Astrocyte of the spinal cord (primary cell): Measurements from ENCODE around the gene FHIT.

Experiments
- DNase-seq: peaks from one replicate; pipeline ENCODE4 v3.0.0; 2011; ENCODE audit warnings: low read depth, low spot score
- H3K4me3 ChIP-seq: 2 replicates; pipeline ENCODE4 v1.5.1; 2011; ENCODE audit warnings: low read depth, mild to moderate bottlenecking, low read length, moderate library complexity
- in situ Hi-C: cut with HindIII; loops from 2 replicates; pipeline ENCODE4 v1.10.0; 2017; ENCODE audit warnings: low sequenced_read_pairs
- TF ChIP-seq, protein P1 (sequence below): IDR thresholded peaks from 2 replicates; pipeline ENCODE4 v1.5.1; 2012; ENCODE audit warnings: low read depth, mild to moderate bottlenecking, low read length, inconsistent platforms

FHIT gene

DNA sequence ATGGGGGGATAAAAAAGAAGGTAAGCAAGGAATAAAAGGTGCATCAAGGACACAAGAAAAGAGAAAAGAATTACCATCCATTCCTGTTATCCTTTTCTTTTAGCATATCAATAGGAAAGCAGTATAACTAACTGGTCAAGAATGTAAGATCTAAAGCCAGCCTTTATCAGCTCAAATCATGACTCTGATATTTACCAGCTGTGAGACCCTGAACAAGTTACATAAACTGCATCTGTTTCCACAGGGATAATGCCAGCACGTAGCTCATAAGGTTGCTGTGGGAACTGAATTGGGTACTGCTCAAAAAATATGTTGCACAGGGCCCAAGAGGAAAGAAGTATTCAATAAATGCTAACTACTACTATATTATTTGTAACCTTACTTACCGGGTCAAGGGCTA is 1109.2 kb downstream of the FHIT start:
- DNase-seq: no peak
- in situ Hi-C loops: no loop called here
- TF ChIP-seq, protein P1, sequence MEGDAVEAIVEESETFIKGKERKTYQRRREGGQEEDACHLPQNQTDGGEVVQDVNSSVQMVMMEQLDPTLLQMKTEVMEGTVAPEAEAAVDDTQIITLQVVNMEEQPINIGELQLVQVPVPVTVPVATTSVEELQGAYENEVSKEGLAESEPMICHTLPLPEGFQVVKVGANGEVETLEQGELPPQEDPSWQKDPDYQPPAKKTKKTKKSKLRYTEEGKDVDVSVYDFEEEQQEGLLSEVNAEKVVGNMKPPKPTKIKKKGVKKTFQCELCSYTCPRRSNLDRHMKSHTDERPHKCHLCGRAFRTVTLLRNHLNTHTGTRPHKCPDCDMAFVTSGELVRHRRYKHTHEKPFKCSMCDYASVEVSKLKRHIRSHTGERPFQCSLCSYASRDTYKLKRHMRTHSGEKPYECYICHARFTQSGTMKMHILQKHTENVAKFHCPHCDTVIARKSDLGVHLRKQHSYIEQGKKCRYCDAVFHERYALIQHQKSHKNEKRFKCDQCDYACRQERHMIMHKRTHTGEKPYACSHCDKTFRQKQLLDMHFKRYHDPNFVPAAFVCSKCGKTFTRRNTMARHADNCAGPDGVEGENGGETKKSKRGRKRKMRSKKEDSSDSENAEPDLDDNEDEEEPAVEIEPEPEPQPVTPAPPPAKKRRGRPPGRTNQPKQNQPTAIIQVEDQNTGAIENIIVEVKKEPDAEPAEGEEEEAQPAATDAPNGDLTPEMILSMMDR: no peak
- no peak overlapping the region for H3K4me3 ChIP-seq

DNA sequence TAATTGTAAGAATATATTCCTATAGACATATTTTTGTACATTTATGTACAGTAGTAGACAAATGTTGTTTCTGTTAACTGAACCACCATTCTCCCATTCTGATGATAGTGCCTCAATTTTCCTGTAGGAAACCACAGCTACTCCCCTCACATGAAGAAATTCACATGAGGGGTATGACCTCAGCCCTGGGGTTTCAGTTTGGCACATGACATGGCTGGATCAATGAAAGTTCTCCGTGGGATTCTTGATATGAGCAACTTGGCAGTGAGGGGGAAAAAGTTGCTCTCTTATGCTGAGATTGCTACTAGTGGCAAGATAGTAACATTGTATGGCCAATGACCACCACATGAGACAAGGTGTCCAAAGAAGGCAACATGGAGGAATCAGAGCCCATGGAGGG is 1111.1 kb downstream of the FHIT start:
- in situ Hi-C loops: no loop called here
- no peak overlapping the region for H3K4me3 ChIP-seq
- TF ChIP-seq, protein P1: no peak
- no peak for DNase-seq

DNA sequence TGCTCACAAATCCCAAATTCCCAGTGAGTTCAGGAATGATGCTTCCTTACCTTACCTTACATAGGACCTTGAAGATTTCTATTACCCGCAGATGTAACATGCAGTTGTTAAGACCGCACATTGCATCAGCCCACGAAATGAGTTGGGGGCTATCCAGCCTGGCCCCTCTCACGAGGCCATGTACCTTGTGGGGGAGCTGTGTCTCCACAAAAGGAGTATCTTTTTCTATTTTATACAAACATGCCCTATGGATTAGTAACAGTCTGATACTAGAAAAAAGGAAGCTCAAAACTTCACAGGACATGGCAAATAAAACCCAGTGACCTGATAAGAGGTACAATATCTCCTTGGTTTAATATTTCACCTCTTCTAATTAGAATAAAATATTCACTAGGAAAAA is 1114.7 kb downstream of the FHIT start:
- no peak overlapping the region for H3K4me3 ChIP-seq
- no peak for DNase-seq
- TF ChIP-seq, protein P1: no peak
- in situ Hi-C loops: no loop called here

DNA sequence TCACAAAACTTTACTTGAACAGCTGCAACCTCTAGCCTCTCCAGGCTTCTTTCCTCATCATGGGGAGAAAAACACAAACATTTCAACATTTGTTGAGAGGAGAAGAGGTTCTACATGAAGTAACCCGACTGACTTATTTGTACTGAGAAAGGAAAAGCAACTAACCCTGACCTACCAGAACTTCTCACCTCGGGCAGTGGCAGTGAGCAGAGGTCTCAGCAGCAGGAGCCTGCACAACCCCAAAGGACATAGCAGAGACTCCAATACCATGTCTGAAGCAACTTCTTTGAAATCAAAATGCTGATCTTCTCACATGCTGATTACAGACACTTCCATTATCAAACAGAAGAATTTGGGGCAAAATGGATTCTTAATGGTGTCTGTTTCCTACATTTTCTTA is 1115.8 kb downstream of the FHIT start:
- TF ChIP-seq, protein P1: no peak

DNA sequence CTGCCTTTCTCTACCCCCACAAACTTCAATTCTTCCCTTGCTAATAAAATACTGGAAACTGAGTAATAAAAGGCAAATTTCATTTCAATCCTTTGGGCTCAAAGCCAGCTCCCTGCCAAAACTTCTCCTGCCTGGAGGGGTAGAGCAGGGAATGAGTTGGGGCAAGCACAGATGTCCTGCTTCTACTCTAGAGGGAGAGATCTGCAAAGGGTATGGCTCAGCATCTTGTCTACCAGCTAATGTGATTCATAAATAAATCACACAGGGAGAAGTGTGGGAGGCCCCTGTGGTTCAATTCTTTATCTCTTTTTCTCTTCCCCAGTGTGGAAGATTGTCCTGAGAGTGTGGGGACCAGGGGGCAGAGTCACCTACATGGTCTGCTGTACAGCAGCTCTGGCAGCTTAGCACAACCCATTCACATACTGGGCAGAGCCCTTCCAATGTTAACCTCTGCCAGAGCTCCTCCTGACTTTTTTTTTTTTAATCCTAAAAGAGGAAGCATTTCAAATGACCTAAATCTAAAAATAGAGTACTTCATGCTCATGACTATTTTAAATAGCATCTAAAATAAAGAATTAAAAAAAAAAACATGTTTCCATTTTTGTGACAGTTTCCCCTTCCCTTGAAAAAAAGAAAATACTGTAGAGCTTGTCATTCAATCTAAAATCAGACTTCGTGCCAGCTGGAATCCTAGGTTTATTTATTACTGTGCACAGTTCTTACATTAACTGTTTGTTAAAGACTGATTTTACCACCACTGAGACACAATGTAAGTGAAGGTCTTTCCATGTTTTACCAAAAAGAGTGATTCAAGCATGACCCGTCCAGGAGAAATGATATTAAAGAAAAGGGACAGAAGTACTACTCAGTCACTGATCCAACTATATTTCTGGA is 1117.7 kb downstream of the FHIT start:
- TF ChIP-seq, protein P1: no peak
- DNase-seq: no peak
- no peak overlapping the region for H3K4me3 ChIP-seq
- in situ Hi-C loops: no loop called here

More for the DNA sequence above, 1115.8 kb downstream of the FHIT start:
- DNase-seq: no peak
- H3K4me3 ChIP-seq: no peak overlapping the region
- in situ Hi-C loops: no loop called here

DNA sequence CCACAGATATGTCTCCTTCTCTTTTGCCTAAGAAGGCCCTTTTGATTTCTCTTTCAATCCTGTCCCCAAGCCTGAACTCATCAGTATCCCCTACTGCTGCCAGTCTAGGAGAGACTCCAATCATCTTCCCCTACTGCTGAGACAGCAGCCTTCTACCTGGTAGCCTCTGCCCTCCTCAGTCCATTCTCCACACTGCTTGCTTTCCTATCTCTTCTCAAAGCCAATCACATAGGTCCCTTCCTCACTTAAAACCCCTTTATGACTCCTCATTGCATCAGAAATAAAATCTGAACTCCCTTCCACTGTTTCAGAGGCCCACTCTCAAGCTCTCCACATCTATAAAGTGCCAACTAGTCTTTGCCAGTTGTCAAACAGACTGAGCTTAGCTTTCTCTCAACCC is 1119.6 kb downstream of the FHIT start:
- H3K4me3 ChIP-seq: no peak overlapping the region
- in situ Hi-C loops: no loop called here
- TF ChIP-seq, protein P1: no peak
- DNase-seq: no peak
